Measurements from ENCODE around the gene SCARB1. TPM values are rescaled to one million over a fixed set of nuclear protein-coding genes. Genes with fewer than 3 reads are reported as not detected.

Gene SCARB1
- total and polyA plus RNA-seq, 2 experiments from 2014 or later: 31.0 to 62.5 TPM

GRCh38 chr12:124749725-124750124 lies 113.9 kb downstream of the SCARB1 start:
- TF ChIP-seq NANOG (IDR thresholded peaks at IDR 0.05; ENCODE audit: borderline replicate concordance): no peak
- TF ChIP-seq, protein P1, sequence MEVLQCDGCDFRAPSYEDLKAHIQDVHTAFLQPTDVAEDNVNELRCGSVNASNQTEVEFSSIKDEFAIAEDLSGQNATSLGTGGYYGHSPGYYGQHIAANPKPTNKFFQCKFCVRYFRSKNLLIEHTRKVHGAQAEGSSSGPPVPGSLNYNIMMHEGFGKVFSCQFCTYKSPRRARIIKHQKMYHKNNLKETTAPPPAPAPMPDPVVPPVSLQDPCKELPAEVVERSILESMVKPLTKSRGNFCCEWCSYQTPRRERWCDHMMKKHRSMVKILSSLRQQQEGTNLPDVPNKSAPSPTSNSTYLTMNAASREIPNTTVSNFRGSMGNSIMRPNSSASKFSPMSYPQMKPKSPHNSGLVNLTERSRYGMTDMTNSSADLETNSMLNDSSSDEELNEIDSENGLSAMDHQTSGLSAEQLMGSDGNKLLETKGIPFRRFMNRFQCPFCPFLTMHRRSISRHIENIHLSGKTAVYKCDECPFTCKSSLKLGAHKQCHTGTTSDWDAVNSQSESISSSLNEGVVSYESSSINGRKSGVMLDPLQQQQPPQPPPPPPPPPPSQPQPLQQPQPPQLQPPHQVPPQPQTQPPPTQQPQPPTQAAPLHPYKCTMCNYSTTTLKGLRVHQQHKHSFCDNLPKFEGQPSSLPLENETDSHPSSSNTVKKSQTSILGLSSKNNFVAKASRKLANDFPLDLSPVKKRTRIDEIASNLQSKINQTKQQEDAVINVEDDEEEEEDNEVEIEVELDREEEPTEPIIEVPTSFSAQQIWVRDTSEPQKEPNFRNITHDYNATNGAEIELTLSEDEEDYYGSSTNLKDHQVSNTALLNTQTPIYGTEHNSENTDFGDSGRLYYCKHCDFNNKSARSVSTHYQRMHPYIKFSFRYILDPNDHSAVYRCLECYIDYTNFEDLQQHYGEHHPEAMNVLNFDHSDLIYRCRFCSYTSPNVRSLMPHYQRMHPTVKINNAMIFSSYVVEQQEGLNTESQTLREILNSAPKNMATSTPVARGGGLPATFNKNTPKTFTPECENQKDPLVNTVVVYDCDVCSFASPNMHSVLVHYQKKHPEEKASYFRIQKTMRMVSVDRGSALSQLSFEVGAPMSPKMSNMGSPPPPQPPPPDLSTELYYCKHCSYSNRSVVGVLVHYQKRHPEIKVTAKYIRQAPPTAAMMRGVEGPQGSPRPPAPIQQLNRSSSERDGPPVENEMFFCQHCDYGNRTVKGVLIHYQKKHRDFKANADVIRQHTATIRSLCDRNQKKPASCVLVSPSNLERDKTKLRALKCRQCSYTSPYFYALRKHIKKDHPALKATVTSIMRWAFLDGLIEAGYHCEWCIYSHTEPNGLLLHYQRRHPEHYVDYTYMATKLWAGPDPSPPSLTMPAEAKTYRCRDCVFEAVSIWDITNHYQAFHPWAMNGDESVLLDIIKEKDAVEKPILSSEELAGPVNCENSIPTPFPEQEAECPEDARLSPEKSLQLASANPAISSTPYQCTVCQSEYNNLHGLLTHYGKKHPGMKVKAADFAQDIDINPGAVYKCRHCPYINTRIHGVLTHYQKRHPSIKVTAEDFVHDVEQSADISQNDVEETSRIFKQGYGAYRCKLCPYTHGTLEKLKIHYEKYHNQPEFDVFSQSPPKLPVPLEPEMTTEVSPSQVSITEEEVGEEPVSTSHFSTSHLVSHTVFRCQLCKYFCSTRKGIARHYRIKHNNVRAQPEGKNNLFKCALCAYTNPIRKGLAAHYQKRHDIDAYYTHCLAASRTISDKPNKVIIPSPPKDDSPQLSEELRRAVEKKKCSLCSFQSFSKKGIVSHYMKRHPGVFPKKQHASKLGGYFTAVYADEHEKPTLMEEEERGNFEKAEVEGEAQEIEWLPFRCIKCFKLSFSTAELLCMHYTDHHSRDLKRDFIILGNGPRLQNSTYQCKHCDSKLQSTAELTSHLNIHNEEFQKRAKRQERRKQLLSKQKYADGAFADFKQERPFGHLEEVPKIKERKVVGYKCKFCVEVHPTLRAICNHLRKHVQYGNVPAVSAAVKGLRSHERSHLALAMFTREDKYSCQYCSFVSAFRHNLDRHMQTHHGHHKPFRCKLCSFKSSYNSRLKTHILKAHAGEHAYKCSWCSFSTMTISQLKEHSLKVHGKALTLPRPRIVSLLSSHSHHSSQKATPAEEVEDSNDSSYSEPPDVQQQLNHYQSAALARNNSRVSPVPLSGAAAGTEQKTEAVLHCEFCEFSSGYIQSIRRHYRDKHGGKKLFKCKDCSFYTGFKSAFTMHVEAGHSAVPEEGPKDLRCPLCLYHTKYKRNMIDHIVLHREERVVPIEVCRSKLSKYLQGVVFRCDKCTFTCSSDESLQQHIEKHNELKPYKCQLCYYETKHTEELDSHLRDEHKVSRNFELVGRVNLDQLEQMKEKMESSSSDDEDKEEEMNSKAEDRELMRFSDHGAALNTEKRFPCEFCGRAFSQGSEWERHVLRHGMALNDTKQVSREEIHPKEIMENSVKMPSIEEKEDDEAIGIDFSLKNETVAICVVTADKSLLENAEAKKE (CRISPR knock-in tag; IDR thresholded peaks at IDR 0.05): no peak
- TF ChIP-seq, protein P2, sequence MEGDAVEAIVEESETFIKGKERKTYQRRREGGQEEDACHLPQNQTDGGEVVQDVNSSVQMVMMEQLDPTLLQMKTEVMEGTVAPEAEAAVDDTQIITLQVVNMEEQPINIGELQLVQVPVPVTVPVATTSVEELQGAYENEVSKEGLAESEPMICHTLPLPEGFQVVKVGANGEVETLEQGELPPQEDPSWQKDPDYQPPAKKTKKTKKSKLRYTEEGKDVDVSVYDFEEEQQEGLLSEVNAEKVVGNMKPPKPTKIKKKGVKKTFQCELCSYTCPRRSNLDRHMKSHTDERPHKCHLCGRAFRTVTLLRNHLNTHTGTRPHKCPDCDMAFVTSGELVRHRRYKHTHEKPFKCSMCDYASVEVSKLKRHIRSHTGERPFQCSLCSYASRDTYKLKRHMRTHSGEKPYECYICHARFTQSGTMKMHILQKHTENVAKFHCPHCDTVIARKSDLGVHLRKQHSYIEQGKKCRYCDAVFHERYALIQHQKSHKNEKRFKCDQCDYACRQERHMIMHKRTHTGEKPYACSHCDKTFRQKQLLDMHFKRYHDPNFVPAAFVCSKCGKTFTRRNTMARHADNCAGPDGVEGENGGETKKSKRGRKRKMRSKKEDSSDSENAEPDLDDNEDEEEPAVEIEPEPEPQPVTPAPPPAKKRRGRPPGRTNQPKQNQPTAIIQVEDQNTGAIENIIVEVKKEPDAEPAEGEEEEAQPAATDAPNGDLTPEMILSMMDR (conservative IDR thresholded peaks at IDR 0.05; ENCODE audit: low read depth in 2 of 2): no peak
- Mint-ChIP-seq H3K36me3 (ENCODE audit: low read depth) (peaks cover 13% of the 10 kb centered on the region), H3K27ac (no peak overlapping the region), H3K9me3 (peaks cover 22% of the 10 kb centered on the region), H3K27me3 (ENCODE audit: insufficient read depth, low read depth, poor library complexity) (peaks cover 8% of the 10 kb centered on the region), H3K4me3 (no peak overlapping the region), H3K4me1 (peaks cover 28% of the 10 kb centered on the region)
- H4K20me1 ChIP-seq (replicated peaks; ENCODE audit: insufficient read depth): no peaks in the 10 kb centered on the region
- peaks cover 9% of the 10 kb centered on the region; the same call in 1 of the 2 replicates for H3K4me1 ChIP-seq (ENCODE audit: insufficient read depth)
- no peaks in the 10 kb centered on the region for H3K36me3 ChIP-seq (ENCODE audit: insufficient read depth)
- H2AFZ ChIP-seq: no peak overlapping the region
- no peak for ATAC-seq
- no peaks in the 10 kb centered on the region for H3K27me3 ChIP-seq (ENCODE audit: insufficient read depth)
- no peak overlapping the region for H3K27ac ChIP-seq (ENCODE audit: low read depth)
- 0 out of 2 replicates have a peak, but pooled peaks cover 6% of the 10 kb centered on the region for H3F3A ChIP-seq (replicated peaks; ENCODE audit: low read depth)
- no peak for DNase-seq (ENCODE audit: low spot score)
- no peak overlapping the region for H3K4me2 ChIP-seq
- H3K79me2 ChIP-seq (replicated peaks; ENCODE audit: insufficient read depth): no peaks in the 10 kb centered on the region
- no peaks in the 10 kb centered on the region for H3K9me2 ChIP-seq (ENCODE audit: insufficient read depth)
- no peak overlapping the region for H3K4me3 ChIP-seq

Measured in GM23338 (cell line).